Ishikawa (cell line): ENCODE data around the gene PKP4.

Experiments used
- CEBPB ChIP-seq: IDR thresholded peaks from 2 replicates; pipeline ENCODE4 v1.6.1; 2012
- CREB1 ChIP-seq: IDR thresholded peaks from 2 replicates; pipeline ENCODE4 v1.6.1; 2012; ENCODE audit warnings: low read depth
- EGR1 ChIP-seq: IDR thresholded peaks from 2 replicates; pipeline ENCODE4 v1.6.1; 2012
- RAD21 ChIP-seq: IDR thresholded peaks from 2 replicates; pipeline ENCODE4 v1.6.1; 2012; ENCODE audit warnings: low read depth
- TCF12 ChIP-seq: IDR thresholded peaks from 2 replicates; pipeline ENCODE4 v1.6.1; 2012; ENCODE audit warnings: low read depth
- YY1 ChIP-seq: IDR thresholded peaks from 2 replicates; pipeline ENCODE4 v1.6.1; 2012; ENCODE audit warnings: low read depth
- ZBTB7A ChIP-seq: IDR thresholded peaks from 2 replicates; pipeline ENCODE4 v1.6.1; 2012; ENCODE audit warnings: low read depth
- TF ChIP-seq, protein P1 (sequence below): IDR thresholded peaks from 2 replicates; pipeline ENCODE4 v1.6.1; 2012

DNA sequence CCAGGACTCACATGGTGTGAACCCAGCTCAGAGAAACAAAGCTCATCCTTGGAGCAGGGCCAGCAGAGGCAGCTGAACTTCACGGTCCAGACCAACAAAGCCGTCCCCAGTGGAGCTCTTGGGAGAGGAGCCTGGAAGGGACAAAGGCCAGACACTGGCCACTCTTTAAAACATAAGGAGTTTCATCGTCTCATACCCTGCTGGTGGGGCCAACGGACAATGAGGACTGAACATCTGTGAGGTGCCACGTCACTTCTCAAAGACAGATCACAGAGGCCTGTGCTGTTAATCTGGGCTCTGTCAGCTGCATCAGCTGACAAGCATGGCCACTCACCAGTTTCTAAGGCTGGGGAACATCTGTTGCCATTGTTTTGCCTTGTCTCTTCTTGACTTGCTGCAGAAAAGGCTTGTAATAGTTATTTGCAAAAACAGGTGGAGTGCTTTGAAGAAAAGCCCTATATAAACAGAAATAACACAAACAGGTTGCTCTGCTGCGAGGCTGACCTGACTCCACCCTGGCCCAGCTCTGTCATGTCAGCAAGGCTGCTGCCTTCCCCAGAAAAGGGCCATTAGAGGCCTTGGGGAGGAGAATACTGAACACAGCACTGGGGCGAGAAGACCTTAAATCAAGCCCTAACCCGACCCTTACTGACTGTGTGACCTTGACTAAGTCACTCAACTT lies 270.3 kb downstream of the PKP4 start:
- TF ChIP-seq TCF12 = no peak
- no peak for TF ChIP-seq EGR1
- TF ChIP-seq CREB1 = no peak
- TF ChIP-seq, protein P1, sequence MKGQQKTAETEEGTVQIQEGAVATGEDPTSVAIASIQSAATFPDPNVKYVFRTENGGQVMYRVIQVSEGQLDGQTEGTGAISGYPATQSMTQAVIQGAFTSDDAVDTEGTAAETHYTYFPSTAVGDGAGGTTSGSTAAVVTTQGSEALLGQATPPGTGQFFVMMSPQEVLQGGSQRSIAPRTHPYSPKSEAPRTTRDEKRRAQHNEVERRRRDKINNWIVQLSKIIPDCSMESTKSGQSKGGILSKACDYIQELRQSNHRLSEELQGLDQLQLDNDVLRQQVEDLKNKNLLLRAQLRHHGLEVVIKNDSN = no peak
- no peak for TF ChIP-seq YY1
- no peak for TF ChIP-seq RAD21
- TF ChIP-seq CEBPB = no peak
- no peak for TF ChIP-seq ZBTB7A
